Nephron (organoid): ENCODE results near the gene H2BK1.

Source experiments
- H3K27ac Mint-ChIP-seq, 3 experiments: 2 replicates each; pipeline ENCODE4 v1.8.0; 2020; ENCODE audit warnings: mixed read lengths in 3 of 3, mild to moderate bottlenecking in 2 of 3, moderate library complexity in 1 of 3
- H3K27me3 Mint-ChIP-seq: 2 replicates; pipeline ENCODE4 v1.8.0; 2021; ENCODE audit warnings: low read depth, mild to moderate bottlenecking, moderate library complexity, mixed read lengths
- H3K36me3 Mint-ChIP-seq: 2 replicates; pipeline ENCODE4 v1.8.0; 2020; ENCODE audit warnings: low read depth, mixed read lengths
- H3K4me1 Mint-ChIP-seq: 2 replicates; pipeline ENCODE4 v1.8.0; 2020; ENCODE audit warnings: mixed read lengths
- H3K4me3 Mint-ChIP-seq, 3 experiments: 2 replicates each; pipeline ENCODE4 v1.8.0; 2020; ENCODE audit warnings: mild to moderate bottlenecking in 3 of 3, mixed read lengths in 3 of 3, moderate library complexity in 2 of 3
- H3K9me3 Mint-ChIP-seq: 2 replicates; pipeline ENCODE4 v1.8.0; 2020; ENCODE audit warnings: mixed read lengths
- CTCF ChIP-seq, 3 experiments: fragments of 200-600 bp; sonication (generic); IDR thresholded peaks; one replicate each; pipeline ENCODE4 v1.5.0; 2021; ENCODE audit warnings: antibody characterized with exemption in 3 of 3; ENCODE audit not compliant: unreplicated experiment in 3 of 3

H2BK1 gene

GRCh38 chr7:151254316-151254715 is 44.0 kb upstream of the H2BK1 start:
- H3K27me3 Mint-ChIP-seq = peaks cover 26% of the 10 kb centered on the region
- H3K4me1 Mint-ChIP-seq = peaks cover 72% of the 10 kb centered on the region
- H3K27ac Mint-ChIP-seq = peak overlapping the region; percentile 99 to 100 (median 99)
- no peak for TF ChIP-seq CTCF (IDR thresholded peaks at IDR 0.05; ENCODE audit: unreplicated experiment in 3 of 3)
- no peaks in the 10 kb centered on the region for H3K36me3 Mint-ChIP-seq
- peak overlapping the region; percentile 80 to 89 (median 84) for H3K4me3 Mint-ChIP-seq
- no peaks in the 10 kb centered on the region for H3K9me3 Mint-ChIP-seq

GRCh38 chr7:151252961-151253711 is 42.8 kb upstream of the H2BK1 start:
- no peak for TF ChIP-seq CTCF (IDR thresholded peaks at IDR 0.05; ENCODE audit: unreplicated experiment in 3 of 3)

GRCh38 chr7:151252561-151252835 is 42.2 kb upstream of the H2BK1 start:
- peaks cover 66% of the 10 kb centered on the region for H3K4me1 Mint-ChIP-seq
- H3K36me3 Mint-ChIP-seq = no peaks in the 10 kb centered on the region
- no peaks in the 10 kb centered on the region for H3K9me3 Mint-ChIP-seq
- TF ChIP-seq CTCF (IDR thresholded peaks at IDR 0.05; ENCODE audit: unreplicated experiment in 3 of 3) = no peak
- H3K4me3 Mint-ChIP-seq = peak overlapping the region; percentile 84 to 89 (median 87)
- peak overlapping the region; percentile 99 to 100 (median 99) for H3K27ac Mint-ChIP-seq
- peaks cover 20% of the 10 kb centered on the region for H3K27me3 Mint-ChIP-seq

More at GRCh38 chr7:151252961-151253711, 42.8 kb upstream of the H2BK1 start:
- Mint-ChIP-seq H3K4me3 (peak overlapping the region; percentile 84 to 89 (median 87)), H3K27ac (peak overlapping the region; percentile 99 to 100 (median 99)), H3K36me3 (no peaks in the 10 kb centered on the region), H3K4me1 (peaks cover 70% of the 10 kb centered on the region), H3K27me3 (peaks cover 26% of the 10 kb centered on the region), H3K9me3 (no peaks in the 10 kb centered on the region)

- Mint-ChIP-seq H3K27ac (peak overlapping the region; percentile 99 to 100 (median 99)), H3K27me3 (peaks cover 15% of the 10 kb centered on the region), H3K4me3 (peak overlapping the region; percentile 84 to 89 (median 87)), H3K9me3 (no peaks in the 10 kb centered on the region), H3K4me1 (peaks cover 66% of the 10 kb centered on the region), H3K36me3 (no peaks in the 10 kb centered on the region)
- no peak for TF ChIP-seq CTCF (IDR thresholded peaks at IDR 0.05; ENCODE audit: unreplicated experiment in 3 of 3)
These were observed 41.6 kb upstream of the H2BK1 start for GRCh38 chr7:151251689-151252560.

GRCh38 chr7:151251328-151251688 is 41.0 kb upstream of the H2BK1 start:
- Mint-ChIP-seq H3K27me3 (peaks cover 9% of the 10 kb centered on the region), H3K36me3 (no peaks in the 10 kb centered on the region), H3K4me3 (peak overlapping the region; percentile 79 to 98 (median 89)), H3K27ac (peak overlapping the region; percentile 98 to 100 (median 98)), H3K4me1 (peaks cover 66% of the 10 kb centered on the region), H3K9me3 (no peaks in the 10 kb centered on the region)
- TF ChIP-seq CTCF (IDR thresholded peaks at IDR 0.05; ENCODE audit: unreplicated experiment in 3 of 3) = no peak
